A673 (cell line): ENCODE measurements around the gene CDH4.

Experiments
- CTCF ChIP-seq: fragments of 300-800, 200-600 bp; sonication (generic); conservative IDR thresholded peaks from 2 replicates; pipeline ENCODE4 v1.5.1; 2017; ENCODE audit warnings: low read depth, mild to moderate bottlenecking, antibody characterized with exemption, low read length, moderate library complexity, mixed read lengths
- EZH2 ChIP-seq: fragments of 200-600 bp; sonication (generic); IDR thresholded peaks from 2 replicates; pipeline ENCODE4 v1.6.1; 2017; ENCODE audit warnings: borderline replicate concordance, low read depth, mild to moderate bottlenecking, mixed read lengths, antibody characterized with exemption, low read length; ENCODE audit not compliant: poor library complexity, severe bottlenecking

- TF ChIP-seq CTCF (no peak), EZH2 (no peak)
Observed at GRCh38 chr20:61396262-61396848, 144.3 kb downstream of the CDH4 start.
